HepG2 (cell line): ENCODE results near the gene CLEC10A. TPM values are rescaled to one million over a fixed set of nuclear protein-coding genes. Genes with fewer than 3 reads are reported as not detected.
"Not testable (repeated sequence)": the region's sequence is repeated elsewhere in the genome, so short reads cannot be mapped to it uniquely, and the experiment has no call there.

Experiments used
- CREM ChIP-seq, 2 experiments: sonication (generic) in 1 of 2; formaldehyde crosslinking in 1 of 2; IDR thresholded peaks; 2 replicates each; pipeline versions ENCODE4 v1.4.0 to v1.6.1; 2016 to 2020; ENCODE audit warnings: antibody characterized with exemption in 1 of 2, mild to moderate bottlenecking in 1 of 2, missing genetic modification reagents in 1 of 2
- DMAP1 ChIP-seq: IDR thresholded peaks from 2 replicates; pipeline ENCODE4 v1.6.1; 2016
- FOXA1 ChIP-seq, 2 experiments: fragments of 450-650 bp in 1 of 2; sonication (generic) in 1 of 2; formaldehyde crosslinking in 1 of 2; IDR thresholded peaks; 2 replicates each; pipeline versions ENCODE4 v1.4.0 to v1.6.1; 2016 to 2020; ENCODE audit warnings: missing genetic modification reagents in 1 of 2
- ISL2 ChIP-seq: sonication (generic); formaldehyde crosslinking; IDR thresholded peaks from 2 replicates; pipeline ENCODE4 v1.5.0; 2020; ENCODE audit warnings: missing genetic modification reagents
- JUN ChIP-seq: sonication (generic); formaldehyde crosslinking; IDR thresholded peaks from 2 replicates; pipeline ENCODE4 v1.4.0; 2020; ENCODE audit warnings: mild to moderate bottlenecking, missing genetic modification reagents
- POLR2G ChIP-seq: fragments of 200-400 bp; formaldehyde crosslinking; IDR thresholded peaks from 2 replicates; pipeline ENCODE4 v1.6.1; 2018; ENCODE audit warnings: mild to moderate bottlenecking, low read depth, low read length, moderate library complexity
- RARA ChIP-seq: IDR thresholded peaks from 2 replicates; pipeline ENCODE4 v1.6.1; 2016; ENCODE audit warnings: missing genetic modification reagents, missing compliant biosample characterization
- RNF219 ChIP-seq: sonication (generic); formaldehyde crosslinking; IDR thresholded peaks from 2 replicates; pipeline ENCODE4 v1.5.0; 2020; ENCODE audit warnings: mild to moderate bottlenecking, missing genetic modification reagents
- SNAPC4 ChIP-seq: sonication (generic); formaldehyde crosslinking; IDR thresholded peaks from 2 replicates; pipeline ENCODE4 v1.4.0; 2020; ENCODE audit warnings: mild to moderate bottlenecking, missing genetic modification reagents
- SOX5 ChIP-seq: IDR thresholded peaks from 2 replicates; pipeline ENCODE4 v1.6.1; 2016; ENCODE audit warnings: borderline replicate concordance
- SRF ChIP-seq: IDR thresholded peaks from 2 replicates; pipeline ENCODE4 v1.6.1; 2011; ENCODE audit warnings: mild to moderate bottlenecking, low read depth, low read length, moderate library complexity
- TBX2 ChIP-seq: sonication (generic); formaldehyde crosslinking; IDR thresholded peaks from 2 replicates; pipeline ENCODE4 v1.5.0; 2020; ENCODE audit warnings: missing genetic modification reagents, mild to moderate bottlenecking, borderline replicate concordance
- ZNF605 ChIP-seq: sonication (generic); formaldehyde crosslinking; IDR thresholded peaks from 2 replicates; pipeline ENCODE4 v1.8.0; 2022; ENCODE audit warnings: mild to moderate bottlenecking, missing genetic modification reagents
- polyA plus RNA-seq, 8 experiments: library from polyadenylated mRNA; depleted of rRNA in 3 of 8; stranded (reverse) in 7 of 8; unstranded in 1 of 8; fragments of >200 nt; fragmentation: Illumina TruSeq in 4 of 8; extraction: Trizol in 4 of 8; gene quantifications; 2 replicates each; pipeline versions ENCODE4 v1.2.1 to v1.2.3, GENCODE V29; 2011 to 2016; ENCODE audit warnings: low read depth in 4 of 8, missing spikeins in 1 of 8, mixed read lengths in 1 of 8; ENCODE audit not compliant: insufficient read depth in 1 of 8
- total RNA-seq, 5 experiments: library from RNA; depleted of rRNA; stranded (reverse); fragments of >200 nt; fragmentation: Illumina TruSeq; extraction: Trizol; gene quantifications; 2 replicates each; pipeline ENCODE4 v1.2.3, GENCODE V29; 2016; ENCODE audit warnings: low read depth in 1 of 5
- TF ChIP-seq, protein P1 (sequence below): sonication (generic); formaldehyde crosslinking; IDR thresholded peaks from 2 replicates; pipeline ENCODE4 v1.4.0; 2020; ENCODE audit warnings: mild to moderate bottlenecking, missing genetic modification reagents, borderline replicate concordance
- TF ChIP-seq, protein P2 (sequence below): IDR thresholded peaks from 2 replicates; pipeline ENCODE4 v1.6.1; 2016

CLEC10A gene
- total and polyA plus RNA-seq, 2 of the 13 experiments (the other 11 are each of a cell fraction or from before 2014, with no cell fraction given) = 0.33 TPM; not detected in 1

GRCh38 chr17:7046725-7047397, 33.2 kb downstream of the CLEC10A start (continued):
- TF ChIP-seq, protein P1, sequence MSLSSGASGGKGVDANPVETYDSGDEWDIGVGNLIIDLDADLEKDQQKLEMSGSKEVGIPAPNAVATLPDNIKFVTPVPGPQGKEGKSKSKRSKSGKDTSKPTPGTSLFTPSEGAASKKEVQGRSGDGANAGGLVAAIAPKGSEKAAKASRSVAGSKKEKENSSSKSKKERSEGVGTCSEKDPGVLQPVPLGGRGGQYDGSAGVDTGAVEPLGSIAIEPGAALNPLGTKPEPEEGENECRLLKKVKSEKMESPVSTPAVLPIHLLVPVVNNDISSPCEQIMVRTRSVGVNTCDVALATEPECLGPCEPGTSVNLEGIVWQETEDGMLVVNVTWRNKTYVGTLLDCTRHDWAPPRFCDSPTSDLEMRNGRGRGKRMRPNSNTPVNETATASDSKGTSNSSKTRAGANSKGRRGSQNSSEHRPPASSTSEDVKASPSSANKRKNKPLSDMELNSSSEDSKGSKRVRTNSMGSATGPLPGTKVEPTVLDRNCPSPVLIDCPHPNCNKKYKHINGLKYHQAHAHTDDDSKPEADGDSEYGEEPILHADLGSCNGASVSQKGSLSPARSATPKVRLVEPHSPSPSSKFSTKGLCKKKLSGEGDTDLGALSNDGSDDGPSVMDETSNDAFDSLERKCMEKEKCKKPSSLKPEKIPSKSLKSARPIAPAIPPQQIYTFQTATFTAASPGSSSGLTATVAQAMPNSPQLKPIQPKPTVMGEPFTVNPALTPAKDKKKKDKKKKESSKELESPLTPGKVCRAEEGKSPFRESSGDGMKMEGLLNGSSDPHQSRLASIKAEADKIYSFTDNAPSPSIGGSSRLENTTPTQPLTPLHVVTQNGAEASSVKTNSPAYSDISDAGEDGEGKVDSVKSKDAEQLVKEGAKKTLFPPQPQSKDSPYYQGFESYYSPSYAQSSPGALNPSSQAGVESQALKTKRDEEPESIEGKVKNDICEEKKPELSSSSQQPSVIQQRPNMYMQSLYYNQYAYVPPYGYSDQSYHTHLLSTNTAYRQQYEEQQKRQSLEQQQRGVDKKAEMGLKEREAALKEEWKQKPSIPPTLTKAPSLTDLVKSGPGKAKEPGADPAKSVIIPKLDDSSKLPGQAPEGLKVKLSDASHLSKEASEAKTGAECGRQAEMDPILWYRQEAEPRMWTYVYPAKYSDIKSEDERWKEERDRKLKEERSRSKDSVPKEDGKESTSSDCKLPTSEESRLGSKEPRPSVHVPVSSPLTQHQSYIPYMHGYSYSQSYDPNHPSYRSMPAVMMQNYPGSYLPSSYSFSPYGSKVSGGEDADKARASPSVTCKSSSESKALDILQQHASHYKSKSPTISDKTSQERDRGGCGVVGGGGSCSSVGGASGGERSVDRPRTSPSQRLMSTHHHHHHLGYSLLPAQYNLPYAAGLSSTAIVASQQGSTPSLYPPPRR (CRISPR knock-in tag) = peak; percentile 63; the same call in 1 of the 2 replicates
- TF ChIP-seq, protein P2, sequence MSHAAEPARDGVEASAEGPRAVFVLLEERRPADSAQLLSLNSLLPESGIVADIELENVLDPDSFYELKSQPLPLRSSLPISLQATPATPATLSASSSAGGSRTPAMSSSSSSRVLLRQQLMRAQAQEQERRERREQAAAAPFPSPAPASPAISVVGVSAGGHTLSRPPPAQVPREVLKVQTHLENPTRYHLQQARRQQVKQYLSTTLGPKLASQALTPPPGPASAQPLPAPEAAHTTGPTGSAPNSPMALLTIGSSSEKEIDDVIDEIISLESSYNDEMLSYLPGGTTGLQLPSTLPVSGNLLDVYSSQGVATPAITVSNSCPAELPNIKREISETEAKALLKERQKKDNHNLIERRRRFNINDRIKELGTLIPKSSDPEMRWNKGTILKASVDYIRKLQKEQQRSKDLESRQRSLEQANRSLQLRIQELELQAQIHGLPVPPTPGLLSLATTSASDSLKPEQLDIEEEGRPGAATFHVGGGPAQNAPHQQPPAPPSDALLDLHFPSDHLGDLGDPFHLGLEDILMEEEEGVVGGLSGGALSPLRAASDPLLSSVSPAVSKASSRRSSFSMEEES (CRISPR knock-in tag) = peak; percentile 70
- TF ChIP-seq CREM (IDR thresholded peaks at IDR 0.05) (peak; percentile 79), RNF219 (0 out of 2 replicates have a peak, but pooled peaks have one; percentile 19), POLR2G (peak; percentile 62), SNAPC4 (CRISPR knock-in tag) (0 out of 2 replicates have a peak, but pooled peaks have one; percentile 22), ZNF605 (peak; percentile 27; the same call in 1 of the 2 replicates), DMAP1 (CRISPR knock-in tag) (peak; percentile 18; the same call in 1 of the 2 replicates), FOXA1 (CRISPR knock-in tag; IDR thresholded peaks at IDR 0.05) (peak; percentile 8; the same call in 1 of the 2 replicates), TBX2 (peak; percentile 57), SRF (0 out of 2 replicates have a peak, but pooled peaks have one; percentile 36), SOX5 (CRISPR knock-in tag) (peak; percentile 81), JUN (CRISPR knock-in tag) (peak; percentile 40), RARA (CRISPR knock-in tag) (peak; percentile 53; the same call in 1 of the 2 replicates), ISL2 (CRISPR knock-in tag) (peak; percentile 83)
- TF ChIP-seq CREM (CRISPR knock-in tag; IDR thresholded peaks at IDR 0.05); FOXA1 (IDR thresholded peaks at IDR 0.05): not testable (repeated sequence)
